Daoy (cell line): ENCODE data around the gene OR10H1. TPM values are rescaled to one million over a fixed set of nuclear protein-coding genes. Genes with fewer than 3 reads are reported as not detected.
"Not testable (repeated sequence)": the region's sequence is repeated elsewhere in the genome, so short reads cannot be mapped to it uniquely, and the experiment has no call there.

Source experiments
- DNase-seq: peaks from one replicate; pipeline ENCODE4 v3.0.0-alpha.2; 2015; ENCODE audit warnings: low read depth
- total RNA-seq: library from RNA; depleted of rRNA; stranded (reverse); fragments of >200 nt; shearing (Covaris generic); gene quantifications from 2 replicates; pipeline ENCODE4 v1.2.3, GENCODE V29; 2014; rRNA removed

The OR10H1 gene
- total RNA-seq, 1 experiment from 2014 or later: not detected

- no peak for DNase-seq
Observed at GRCh38 chr19:15775249-15775648, 40.2 kb downstream of the OR10H1 start.

GRCh38 chr19:15774159-15774558, 41.3 kb downstream of the OR10H1 start:
- DNase-seq: not testable (repeated sequence)

GRCh38 chr19:15769586-15769985, 45.9 kb downstream of the OR10H1 start:
- DNase-seq: no peak

GRCh38 chr19:15759962-15760565, 55.4 kb downstream of the OR10H1 start:
- peak; percentile 70 for DNase-seq

GRCh38 chr19:15758379-15758778, 57.1 kb downstream of the OR10H1 start:
- no peak for DNase-seq

Other genes with a start within 250 kb of the OR10H1 start
- not detected in 2 replicates for gene CYP4F8, start 200.4 kb downstream of the OR10H1 start, total RNA-seq
- not detected in 2 replicates for gene CYP4F3, start 174.8 kb downstream of the OR10H1 start, total RNA-seq
- 0.29 and 0.51 TPM in 2 replicates for gene CYP4F12, start 142.6 kb downstream of the OR10H1 start, total RNA-seq
- gene OR10H2, start 87.6 kb downstream of the OR10H1 start, total RNA-seq: not detected in 2 replicates
- not detected in 2 replicates for gene OR10H3, start 77.7 kb downstream of the OR10H1 start, total RNA-seq
- under 0.01 and 0.15 TPM in 2 replicates for gene OR10H5, start 28.0 kb downstream of the OR10H1 start, total RNA-seq
- not detected in 2 replicates for gene CYP4F2, start 82.4 kb upstream of the OR10H1 start, total RNA-seq
- 0.29 and 1.0 TPM in 2 replicates for gene CYP4F11, start 118.9 kb upstream of the OR10H1 start, total RNA-seq
- not detected in 2 replicates for gene OR10H4, start 133.3 kb upstream of the OR10H1 start, total RNA-seq